ENCODE measurements around the gene RHBDF2. TPM values are rescaled to one million over a fixed set of nuclear protein-coding genes. Genes with fewer than 3 reads are reported as not detected.

Gene RHBDF2
- total RNA-seq, 1 experiment from 2014 or later = 19.7 TPM

- no peak overlapping the region; a peak in 1 of 5 replicates for H3K4me3 Mint-ChIP-seq
- Histone ChIP-seq H3K23ac (ENCODE audit: insufficient read length, low read depth, low read length) (no peak overlapping the region), H3K14ac (ENCODE audit: insufficient read depth, low read length) (no peak overlapping the region), H2BK5ac (ENCODE audit: insufficient read length, low read length) (no peak overlapping the region), H3K23me2 (ENCODE audit: insufficient read length, low read depth, low read length, poor library complexity, severe bottlenecking) (no peaks in the 10 kb centered on the region), H3K27ac (ENCODE audit: insufficient read length, low read depth, low read length) (no peak overlapping the region), H2AFZ (ENCODE audit: low read length) (no peak overlapping the region), H4K20me1 (ENCODE audit: control insufficient read depth, insufficient read depth, insufficient read length) (no peaks in the 10 kb centered on the region), H2BK12ac (ENCODE audit: insufficient read length, low read depth, low read length) (no peak overlapping the region), H2BK15ac (ENCODE audit: low read depth, low read length) (no peak overlapping the region), H3K4ac (ENCODE audit: low read depth, low read length) (no peak overlapping the region), H3K18ac (ENCODE audit: insufficient read length, low read depth, low read length) (no peak overlapping the region), H4K8ac (replicated peaks; ENCODE audit: insufficient read length, low read depth, low read length) (no peak overlapping the region), H3K27me3 (ENCODE audit: insufficient read depth, low read length) (no peaks in the 10 kb centered on the region), H4K5ac (ENCODE audit: insufficient read length, low read depth, low read length) (no peak overlapping the region), H3K79me1 (ENCODE audit: insufficient read depth, low read depth, low read length, poor library complexity, severe bottlenecking) (no peaks in the 10 kb centered on the region), H4K91ac (ENCODE audit: insufficient read length, low read depth, low read length) (no peak overlapping the region), H3K9me3 (ENCODE audit: control insufficient read depth, low read depth, low read length) (no peaks in the 10 kb centered on the region), H3K4me2 (ENCODE audit: insufficient read depth, insufficient read length, low read length) (no peak overlapping the region), H2AK5ac (ENCODE audit: insufficient read length, low read length) (no peak overlapping the region), H3K56ac (ENCODE audit: insufficient read length, low read depth, low read length) (no peak overlapping the region), H3T11ph (ENCODE audit: low read length) (no peak overlapping the region), H3K4me1 (ENCODE audit: insufficient read depth, low read length) (peaks cover 2% of the 10 kb centered on the region; the same call in 1 of the 2 replicates), H2BK120ac (ENCODE audit: low read depth, low read length, poor library complexity, severe bottlenecking) (no peak overlapping the region), H3K79me2 (ENCODE audit: insufficient read depth, low read length) (no peaks in the 10 kb centered on the region), H3K9ac (ENCODE audit: extremely low read depth, insufficient read length, low read length) (no peak overlapping the region), H2BK20ac (ENCODE audit: low read depth, low read length, poor library complexity, severe bottlenecking) (no peak overlapping the region)
- WGBS (ENCODE audit: extremely low coverage, insufficient read length, low lambda C conversion rate) = no CpG with 5 or more reads among the region's 13 CpGs
- H3K36me3 Mint-ChIP-seq (ENCODE audit: insufficient read depth in 1 of 3, low read depth in 3 of 3) = no peaks in the 10 kb centered on the region
- no peak overlapping the region; a peak in 1 of 7 replicates for H3K27ac Mint-ChIP-seq
- no peaks in the 10 kb centered on the region for H3K9me3 Mint-ChIP-seq
- DNase-seq = no peak
- TF ChIP-seq, protein P1, sequence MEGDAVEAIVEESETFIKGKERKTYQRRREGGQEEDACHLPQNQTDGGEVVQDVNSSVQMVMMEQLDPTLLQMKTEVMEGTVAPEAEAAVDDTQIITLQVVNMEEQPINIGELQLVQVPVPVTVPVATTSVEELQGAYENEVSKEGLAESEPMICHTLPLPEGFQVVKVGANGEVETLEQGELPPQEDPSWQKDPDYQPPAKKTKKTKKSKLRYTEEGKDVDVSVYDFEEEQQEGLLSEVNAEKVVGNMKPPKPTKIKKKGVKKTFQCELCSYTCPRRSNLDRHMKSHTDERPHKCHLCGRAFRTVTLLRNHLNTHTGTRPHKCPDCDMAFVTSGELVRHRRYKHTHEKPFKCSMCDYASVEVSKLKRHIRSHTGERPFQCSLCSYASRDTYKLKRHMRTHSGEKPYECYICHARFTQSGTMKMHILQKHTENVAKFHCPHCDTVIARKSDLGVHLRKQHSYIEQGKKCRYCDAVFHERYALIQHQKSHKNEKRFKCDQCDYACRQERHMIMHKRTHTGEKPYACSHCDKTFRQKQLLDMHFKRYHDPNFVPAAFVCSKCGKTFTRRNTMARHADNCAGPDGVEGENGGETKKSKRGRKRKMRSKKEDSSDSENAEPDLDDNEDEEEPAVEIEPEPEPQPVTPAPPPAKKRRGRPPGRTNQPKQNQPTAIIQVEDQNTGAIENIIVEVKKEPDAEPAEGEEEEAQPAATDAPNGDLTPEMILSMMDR (conservative IDR thresholded peaks at IDR 0.05) = no peak
- peaks cover 14% of the 10 kb centered on the region for H3K27me3 Mint-ChIP-seq (ENCODE audit: low read depth)
- peaks cover 28 to 29% of the 10 kb centered on the region in 2 experiments for H3K4me1 Mint-ChIP-seq
These were observed 44.8 kb upstream of the RHBDF2 start for GRCh38 chr17:76545918-76546555.

All from H9 (cell line).